Limb (tissue), 2 donors: ENCODE data around the gene IRGC.

Source experiments
- DNase-seq, 2 donors: peaks; one replicate each; pipeline ENCODE4 v3.0.0-alpha.2; 2016; ENCODE audit errors: extremely low spot score in 2 of 2

Gene IRGC

DNA sequence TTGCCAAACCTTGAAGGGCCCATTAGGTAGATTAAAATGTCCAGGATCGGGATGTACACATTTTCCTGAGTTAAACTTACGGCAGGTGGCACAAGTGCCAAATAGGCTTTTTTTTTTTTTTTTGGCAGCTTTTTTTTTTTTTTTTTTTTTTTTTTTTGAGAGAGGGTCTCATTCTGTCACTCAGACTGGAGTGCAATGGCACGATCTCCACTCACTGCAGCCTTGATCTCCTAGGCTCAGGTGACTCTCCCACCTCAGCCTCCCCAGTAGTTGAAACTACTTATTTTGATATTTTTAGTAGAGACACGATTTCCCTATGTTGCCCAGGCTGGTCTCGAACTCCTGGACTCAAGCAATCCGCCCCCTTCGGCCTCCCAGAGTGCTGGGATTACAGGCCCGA, 9.0 kb downstream of the IRGC start:
- no peak for DNase-seq

DNA sequence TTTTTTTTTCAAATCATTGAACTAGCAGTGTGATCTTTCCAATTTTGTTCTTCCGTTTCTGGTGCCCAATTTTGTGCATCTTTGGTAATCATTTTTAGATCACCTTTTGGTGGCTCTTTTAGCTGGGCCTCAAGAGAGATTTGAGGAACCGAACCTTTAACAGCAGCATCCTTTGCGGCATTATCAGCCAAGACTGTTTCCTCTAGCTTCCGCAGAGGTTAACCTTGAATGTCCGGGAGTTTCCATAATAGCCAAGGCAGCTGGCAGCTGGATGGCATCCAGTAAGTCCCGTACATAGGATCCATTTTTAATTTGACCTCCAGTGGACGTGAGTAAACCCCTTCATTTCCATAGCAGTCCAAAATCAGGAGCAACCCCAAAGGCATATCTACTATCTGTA, 9.6 kb downstream of the IRGC start:
- DNase-seq, result no peak

DNA sequence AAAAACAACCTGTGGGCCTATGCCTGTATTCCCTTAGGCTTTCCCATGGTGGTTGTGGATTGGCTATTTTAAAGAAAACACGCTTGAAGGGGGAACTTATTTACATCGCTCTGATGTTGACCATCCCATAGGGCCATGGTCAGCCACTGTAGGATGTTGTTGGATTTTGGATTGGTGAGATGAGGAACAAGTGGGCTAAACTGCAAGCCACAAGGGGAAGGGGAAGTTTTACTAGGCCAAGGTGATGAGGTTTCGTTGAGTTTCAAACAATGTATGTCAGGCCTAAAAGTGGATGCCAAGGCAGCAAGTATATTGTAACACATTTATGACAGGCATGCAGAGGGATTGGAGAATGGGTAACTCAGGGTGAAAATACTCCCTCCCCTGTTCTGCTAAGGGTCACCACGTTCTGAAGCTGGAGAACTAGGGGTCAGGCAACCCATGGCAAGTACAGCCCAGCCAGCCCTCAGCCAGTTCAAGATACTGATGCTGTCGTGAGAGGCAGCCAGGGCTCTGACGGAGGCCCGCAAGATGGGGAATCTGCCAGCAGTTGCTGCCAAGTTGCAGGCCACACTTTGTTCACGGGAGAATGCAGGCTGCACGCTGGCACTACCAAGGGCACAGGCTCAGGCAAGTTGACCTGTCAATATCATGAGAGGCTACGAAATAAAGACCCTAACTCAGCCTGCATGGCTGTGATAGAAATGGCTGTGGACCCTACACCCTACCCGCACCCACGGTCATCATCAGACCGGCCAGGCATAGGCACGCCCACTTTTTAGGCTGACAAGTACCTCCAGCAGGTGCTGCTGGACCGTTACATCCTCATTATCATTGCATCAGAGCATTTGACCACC, 11.1 kb downstream of the IRGC start:
- no peak for DNase-seq

DNA sequence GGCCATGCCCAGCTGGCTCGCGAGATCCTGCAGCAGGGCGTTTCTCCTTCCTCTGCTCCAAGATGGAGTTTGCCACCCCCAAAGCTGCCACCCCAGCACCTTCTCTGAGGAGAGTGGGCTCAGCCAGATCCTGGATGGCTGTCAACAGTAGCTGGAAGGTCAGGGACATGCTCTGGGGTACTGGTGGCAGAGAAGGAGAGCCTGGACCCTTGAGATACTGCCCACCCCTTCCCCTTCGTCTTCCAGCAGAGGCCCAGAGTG, 11.6 kb downstream of the IRGC start:
- no peak for DNase-seq

DNA sequence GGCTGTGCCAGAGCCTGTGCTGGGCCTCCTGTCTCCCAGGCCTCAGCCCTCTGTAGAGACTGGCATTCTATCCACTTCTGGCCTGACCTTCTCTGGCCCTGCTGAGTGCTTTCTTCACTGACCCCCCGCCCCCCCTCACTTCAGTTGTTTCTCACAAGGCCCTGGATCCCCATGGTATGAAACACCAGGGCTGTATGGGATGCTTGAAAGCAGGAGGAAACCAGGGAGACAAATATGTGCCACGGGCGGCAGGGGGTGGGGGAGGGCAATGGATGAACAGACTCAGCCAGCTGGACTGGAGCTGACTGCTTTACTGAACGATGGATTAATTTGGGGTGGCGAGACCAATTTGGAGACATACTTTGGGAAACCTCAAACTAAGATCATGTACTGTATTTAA, 14.0 kb downstream of the IRGC start:
- no peak for DNase-seq

DNA sequence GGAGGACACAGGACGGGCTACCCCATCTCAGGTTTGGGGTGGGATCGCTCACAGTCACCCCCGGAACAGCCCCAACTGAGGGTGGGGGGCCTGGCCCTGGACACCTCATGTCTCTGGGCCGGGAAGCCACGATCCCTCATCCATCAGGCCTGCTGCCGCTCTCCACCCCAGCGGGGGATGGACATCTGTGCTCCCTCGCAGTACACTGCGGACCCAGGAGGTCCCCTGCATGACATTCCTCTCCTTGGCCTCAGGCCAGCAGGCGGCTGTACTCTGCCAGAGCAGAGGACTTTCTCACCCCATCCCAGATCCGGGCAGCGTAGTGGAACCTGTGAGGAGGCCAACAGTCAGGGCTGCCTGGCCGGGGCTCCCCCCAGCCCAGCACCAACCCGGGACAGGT, 15.5 kb downstream of the IRGC start:
- no peak for DNase-seq

DNA sequence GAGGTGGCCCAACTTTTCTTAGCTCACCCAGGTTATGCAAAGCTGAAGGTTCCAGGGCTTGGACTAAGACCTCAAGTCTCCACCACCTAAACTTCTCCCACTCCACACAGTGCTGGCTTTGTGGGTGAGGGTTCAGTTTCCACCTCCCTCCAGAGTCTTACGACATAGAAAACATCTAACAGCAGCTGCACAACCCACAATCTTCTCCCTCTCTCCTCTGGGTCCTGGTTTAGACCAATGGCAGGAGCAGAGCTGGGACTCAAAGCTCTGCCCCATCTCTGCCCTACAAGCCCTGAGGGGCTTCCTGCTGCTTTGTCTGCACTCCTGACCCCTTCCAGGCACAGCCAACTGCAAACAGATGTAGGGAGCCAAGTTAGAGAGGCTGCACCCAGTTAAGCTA, 16.0 kb downstream of the IRGC start:
- no peak for DNase-seq

DNA sequence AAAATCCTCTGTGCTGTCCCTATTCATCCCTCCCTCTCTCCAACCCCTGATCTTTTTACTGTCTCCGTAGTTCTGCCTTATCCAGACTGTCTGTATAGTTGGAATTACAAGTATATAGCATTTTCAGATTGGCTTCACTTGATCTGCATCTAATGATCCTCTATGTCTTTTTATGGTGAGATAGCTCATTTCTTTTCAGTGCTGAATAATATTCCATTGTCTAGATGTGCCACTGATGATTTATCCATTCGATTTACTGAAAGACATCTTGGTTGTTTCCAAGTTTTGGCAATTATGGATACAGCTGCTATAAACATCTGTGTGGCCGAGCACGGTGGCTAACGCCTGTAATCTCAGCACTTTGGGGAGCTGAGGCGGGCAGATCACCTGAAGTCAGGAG, 19.1 kb downstream of the IRGC start:
- DNase-seq, result no peak

DNA sequence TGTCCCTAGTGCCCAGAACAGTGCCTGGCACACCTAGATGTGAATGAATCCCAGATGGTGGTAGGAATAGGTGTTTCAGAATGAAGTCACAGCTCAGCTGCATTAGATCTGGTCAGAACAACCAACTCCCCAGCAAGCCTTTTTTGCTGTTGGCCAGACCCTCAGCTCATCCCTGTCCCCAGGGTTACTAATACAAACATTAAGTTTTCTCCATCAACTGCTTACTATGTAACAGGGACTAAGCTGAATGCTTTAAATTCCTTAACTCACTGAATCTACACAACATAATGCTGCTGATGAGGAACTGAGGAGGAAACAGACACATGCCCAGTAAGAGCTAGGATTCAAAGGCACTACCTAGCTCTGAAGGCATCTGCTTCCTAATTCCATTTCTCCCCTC, 20.1 kb downstream of the IRGC start:
- DNase-seq, result no peak

DNA sequence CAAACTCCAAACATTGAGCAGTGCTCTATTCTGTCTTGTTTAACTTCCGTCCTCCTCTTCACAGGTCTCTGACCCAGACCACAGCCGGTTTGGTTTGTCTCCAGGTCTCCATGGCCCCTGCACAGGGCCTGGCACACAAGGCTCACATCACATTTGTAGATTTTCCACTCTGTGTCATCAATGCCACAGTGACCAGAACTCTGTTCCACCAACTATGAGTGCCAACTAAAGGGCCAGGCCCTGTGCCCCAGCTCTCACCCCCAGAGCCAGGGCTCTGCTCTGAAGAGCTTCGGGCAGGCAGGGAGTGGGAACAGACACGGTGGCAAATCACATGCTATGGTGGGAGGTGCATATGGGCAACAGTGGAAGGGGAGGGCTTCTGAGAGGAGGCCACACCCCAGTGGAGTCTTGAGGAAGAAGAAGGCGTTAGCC, 22.9 kb downstream of the IRGC start:
- DNase-seq, result no peak

DNA sequence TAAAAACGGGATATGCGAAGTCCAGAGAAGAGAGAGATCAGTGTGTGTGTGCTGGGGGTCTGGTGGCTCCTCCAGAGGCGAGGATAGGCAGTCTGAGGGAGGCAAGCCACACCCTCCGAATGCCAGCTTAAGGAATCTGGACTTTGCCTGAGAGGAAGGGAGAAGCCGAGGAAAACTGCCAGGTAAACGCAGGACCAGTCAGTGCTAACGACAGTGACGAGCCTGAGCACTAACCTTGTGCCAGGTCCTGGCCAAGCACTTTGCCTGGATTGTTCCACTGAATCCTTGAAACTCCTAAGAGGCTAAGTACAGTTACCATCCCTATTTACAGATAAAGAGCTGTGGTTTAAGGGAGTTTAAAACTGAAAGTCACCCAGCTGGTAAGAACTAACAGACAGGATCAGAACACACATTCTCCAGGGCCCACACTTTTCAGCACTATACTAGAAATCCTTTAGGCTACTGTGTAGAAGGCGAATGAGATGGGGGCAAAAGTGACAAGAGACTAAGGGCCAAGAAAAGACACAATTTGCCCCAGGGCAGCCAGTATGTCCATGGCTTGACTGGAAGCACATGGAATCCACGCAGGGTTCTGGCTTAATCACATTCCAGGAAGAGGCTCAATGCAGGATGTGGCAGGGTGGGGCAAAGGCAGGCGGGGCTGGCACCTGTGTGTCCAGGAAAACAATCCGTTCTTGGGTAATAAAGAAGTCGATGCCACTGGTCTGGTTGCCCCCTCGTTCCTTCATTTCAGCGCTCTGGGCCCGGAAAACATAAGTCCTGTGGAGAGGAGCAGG, 23.8 kb downstream of the IRGC start:
- no peak for DNase-seq

DNA sequence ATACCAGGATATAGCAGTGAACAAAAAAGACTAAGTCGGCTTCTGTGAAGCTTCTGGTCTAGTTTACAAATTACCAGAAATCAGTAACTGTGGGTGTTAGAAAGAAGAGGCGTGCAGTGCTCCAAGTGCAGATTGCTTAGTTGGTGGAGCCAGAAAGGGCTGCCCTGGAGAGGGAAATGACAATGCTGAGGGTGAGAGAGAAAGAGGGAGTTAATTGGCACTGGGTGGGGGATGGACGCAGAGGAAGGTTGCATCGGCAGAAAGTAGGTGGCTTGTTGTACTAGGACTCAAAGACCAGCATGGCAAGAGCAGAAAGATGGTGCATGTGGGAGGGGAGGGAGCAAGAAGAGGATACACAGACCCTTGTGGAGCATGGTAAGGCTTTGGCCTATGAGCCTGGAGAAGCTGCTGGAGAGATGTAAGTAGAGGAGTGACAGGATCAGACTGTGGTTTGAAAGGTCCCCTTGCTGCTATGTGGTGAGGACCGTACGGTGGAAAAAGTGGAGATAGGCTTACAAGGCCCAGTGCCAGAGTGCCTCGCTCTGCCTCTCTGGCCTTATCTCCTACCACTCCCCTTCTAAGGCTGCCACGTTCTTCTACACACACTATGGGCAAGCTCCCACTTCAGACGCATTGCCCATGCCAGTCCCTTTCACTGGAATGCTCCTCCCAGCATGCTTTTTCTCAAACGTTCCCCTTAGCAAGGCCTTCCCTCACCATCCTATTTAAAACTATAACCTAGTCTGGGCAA, 25.4 kb downstream of the IRGC start:
- no peak for DNase-seq

DNA sequence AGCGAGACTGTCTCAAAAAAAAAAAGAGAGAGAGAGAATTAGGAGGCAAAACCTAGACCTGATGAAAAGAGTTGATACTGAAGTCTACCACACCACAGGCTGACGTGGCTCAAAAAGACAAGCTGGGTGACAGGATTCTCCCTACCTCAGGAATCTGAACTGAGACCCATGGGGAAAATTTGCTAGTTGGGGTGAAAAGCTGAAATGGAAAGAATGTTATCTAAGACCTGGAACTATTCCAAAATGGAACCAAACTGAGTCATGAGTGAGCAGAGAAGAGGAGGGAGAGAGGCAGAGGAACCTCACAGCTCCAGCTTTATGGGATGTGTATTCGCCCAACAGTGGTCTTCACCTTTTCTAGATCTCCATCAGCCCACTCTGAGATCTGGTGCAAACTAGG, 27.2 kb downstream of the IRGC start:
- DNase-seq, result no peak

DNA sequence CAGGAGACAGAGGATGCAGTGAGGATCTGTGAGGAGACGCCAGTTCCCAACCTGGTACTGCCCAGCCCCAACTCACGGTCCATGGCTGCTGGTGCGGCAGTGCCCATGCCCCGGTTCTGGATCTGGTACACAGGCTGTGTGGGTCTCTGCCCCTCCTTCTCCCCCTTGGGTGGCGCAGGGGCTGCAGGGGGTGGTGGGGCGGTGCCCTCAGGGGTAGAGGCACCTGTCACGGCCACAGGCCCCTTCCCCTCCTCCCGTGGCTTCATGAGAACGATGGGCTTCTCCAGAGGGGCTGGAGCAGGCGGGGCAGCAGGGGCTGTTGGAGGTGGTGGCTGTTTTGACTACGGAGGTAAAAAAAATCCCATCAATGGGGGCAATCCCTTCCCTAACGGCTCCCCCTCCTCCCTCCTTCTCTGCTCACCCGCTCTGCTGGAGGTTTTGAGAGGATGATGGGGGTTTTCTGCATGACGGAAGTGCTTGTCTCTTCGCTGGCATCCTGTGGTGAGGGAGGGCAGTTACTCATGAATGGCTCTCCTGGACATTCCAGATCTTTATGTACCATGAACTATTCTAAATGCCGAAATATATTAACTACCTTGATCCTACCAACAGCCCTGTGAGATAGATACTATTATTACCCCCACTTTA, 31.8 kb downstream of the IRGC start:
- DNase-seq, result no peak

DNA sequence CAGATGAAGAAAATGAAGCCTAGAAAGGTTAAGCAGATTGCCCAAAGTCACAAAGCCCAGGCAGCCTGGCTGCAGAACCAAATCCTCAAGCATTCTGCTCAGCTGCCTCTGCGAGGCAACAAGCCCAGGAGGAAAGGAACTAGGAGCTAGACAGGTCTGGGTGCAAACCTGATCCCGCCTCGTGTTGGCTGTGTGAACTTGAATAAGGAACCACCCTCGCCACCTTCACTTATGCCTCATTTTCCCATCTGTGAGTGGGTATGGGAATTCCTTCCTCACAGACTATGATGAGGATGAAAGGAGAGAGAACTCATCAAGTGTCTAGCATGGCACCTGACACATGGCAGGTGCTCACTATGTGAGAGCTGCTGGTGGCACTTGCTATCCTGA, 32.3 kb downstream of the IRGC start:
- no peak for DNase-seq

DNA sequence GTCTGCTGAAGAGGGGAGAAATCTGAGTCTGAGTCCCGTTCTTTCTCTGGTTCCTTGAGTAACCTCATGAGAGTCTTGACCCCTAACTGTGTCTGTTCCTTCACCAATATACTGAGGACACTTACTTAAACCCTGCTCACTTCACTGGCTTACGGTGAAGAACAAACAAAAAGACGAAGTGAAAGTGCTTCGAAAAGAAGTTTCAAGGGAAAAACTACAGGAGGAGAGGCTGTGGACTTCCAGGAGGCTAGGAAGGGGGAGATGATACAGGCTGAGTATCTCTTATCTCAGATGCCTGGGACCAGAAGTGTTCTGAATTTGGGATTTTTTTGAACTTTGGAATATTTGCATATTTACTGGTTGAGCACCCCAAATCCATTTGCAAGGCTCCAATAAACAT, 32.8 kb downstream of the IRGC start:
- DNase-seq, result no peak

DNA sequence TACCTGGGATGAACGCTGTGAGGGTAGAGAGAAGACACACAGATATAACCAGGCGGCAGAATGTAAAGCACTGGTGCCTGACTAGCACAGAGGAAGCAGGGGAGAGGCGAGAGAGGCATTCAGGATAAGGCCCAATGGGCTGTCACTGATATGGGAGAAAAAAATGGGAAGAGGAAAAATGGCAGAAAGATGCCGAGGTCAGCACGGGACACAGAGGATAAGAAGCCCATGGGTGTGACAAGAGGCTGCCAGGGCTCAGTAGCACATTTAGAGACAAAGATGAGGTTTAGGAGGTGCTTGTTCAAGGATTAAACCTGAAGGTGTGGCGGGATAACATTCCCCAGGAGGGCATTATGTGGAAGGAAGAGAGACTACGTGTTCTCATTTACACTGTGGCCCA, 33.3 kb downstream of the IRGC start:
- no peak for DNase-seq

DNA sequence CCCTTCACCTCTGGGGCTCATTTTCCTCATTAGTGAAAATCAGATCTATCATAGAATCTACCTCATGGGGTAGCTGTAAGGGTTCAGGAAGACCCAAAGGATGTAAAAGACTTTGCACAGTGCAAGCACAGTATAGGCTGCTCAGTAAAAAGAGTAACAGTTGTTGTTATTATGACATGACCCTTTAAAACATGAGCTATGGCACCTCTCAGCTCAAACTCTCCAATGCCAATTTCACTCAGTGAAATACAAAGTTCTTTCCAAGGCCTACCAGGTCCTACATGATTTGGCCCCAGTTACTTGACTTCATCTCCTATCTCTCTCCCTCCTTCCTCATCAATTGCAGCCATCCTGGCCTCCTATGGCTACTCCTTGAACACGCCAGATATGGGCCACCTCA, 34.0 kb downstream of the IRGC start:
- DNase-seq, result no peak

DNA sequence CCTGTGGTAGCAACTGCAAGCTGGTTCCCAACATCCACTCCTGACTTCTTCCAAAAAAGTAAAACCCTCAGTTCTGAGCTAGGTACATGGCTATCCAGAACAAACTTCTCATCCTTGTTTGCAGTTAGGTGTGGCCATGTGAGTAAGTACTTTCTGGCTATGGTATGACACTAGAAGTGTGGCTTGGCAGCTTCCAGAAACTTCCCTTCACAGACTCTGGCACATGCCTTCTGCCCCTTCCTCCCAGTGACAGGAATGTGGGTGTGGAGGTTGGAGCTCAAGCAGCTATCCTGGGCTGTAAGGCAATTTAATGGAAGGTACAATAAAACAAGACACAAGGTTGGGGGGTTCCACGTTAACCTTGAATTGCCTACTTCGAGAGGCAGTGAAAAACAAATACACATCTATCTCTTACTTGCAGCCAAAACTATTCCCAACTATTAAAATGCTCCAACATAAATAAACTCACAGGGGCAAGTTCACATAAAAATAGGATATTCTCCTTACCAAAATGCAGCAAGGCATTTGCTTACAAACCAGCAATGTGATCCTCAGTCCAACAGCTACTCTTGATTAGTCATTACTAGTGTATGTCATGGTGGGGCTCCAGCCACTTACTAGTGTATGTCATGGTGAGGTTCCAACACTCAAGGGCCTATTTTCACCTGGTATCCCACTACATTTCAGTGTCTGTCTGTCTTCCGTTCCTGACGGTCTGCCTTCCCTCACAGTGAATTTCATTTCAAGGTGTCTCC, 35.8 kb downstream of the IRGC start:
- no peak for DNase-seq

DNA sequence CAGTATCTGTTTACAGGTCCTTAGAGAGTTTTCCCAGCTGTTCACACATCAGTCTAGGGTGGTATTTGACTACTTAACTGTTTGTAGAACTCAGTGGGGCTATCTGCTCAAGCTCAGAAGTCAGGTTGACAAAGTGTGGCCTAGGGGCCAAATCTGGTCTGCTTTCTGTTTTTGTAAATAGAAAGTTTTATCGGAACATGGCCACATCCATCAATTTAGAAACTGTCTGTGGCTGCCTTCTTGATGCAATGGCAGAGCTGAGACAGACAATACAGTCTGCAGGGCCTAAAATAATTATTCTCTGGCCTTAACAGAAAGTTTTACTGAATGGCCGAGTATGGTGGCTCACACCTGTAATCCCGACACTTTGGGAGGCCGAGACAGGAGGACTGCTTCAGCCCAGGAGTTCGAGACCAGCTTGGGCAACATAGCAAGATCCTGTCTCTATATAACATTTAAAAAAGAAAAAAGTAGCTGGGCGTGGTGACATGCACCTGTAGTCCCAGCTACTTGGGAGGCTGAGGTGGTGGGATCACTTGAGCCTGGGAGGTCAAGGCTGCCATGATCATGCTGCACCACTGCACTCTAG, 36.5 kb downstream of the IRGC start:
- no peak for DNase-seq

DNA sequence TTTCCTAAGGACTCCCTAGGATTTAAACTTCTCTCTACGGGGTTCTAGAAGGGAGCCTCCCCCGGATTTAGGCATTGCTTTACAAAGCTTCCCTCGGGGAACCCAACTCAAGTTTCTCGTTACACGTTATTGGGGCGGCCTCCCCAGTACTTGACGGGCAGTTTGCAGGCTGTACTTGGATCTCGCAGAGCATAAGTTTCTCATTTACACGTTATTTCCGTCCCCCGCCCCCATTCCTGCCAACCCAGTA, 38.3 kb downstream of the IRGC start:
- DNase-seq, result no peak
